ENCODE results near the gene ADGRG2.

DNA sequence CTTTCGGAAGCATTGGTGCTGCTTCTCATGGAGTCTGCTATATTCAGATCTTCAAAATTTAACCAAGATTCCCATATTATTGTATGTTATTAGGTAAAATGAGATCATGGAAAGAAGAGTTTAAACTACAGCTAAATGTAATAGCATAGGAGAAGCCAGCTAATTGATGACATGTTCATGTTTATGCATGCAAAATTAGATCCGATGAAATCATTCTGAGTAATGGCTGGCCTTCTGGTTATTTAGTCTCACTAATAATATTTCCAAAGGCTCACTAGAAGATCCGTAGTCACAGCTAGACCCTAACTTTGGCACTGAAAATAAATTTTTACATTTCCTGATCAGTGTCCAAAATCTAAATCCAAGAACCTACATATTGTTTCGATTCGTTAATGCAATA, 118.5 kb downstream of the ADGRG2 start:
- TF ChIP-seq, protein P1, sequence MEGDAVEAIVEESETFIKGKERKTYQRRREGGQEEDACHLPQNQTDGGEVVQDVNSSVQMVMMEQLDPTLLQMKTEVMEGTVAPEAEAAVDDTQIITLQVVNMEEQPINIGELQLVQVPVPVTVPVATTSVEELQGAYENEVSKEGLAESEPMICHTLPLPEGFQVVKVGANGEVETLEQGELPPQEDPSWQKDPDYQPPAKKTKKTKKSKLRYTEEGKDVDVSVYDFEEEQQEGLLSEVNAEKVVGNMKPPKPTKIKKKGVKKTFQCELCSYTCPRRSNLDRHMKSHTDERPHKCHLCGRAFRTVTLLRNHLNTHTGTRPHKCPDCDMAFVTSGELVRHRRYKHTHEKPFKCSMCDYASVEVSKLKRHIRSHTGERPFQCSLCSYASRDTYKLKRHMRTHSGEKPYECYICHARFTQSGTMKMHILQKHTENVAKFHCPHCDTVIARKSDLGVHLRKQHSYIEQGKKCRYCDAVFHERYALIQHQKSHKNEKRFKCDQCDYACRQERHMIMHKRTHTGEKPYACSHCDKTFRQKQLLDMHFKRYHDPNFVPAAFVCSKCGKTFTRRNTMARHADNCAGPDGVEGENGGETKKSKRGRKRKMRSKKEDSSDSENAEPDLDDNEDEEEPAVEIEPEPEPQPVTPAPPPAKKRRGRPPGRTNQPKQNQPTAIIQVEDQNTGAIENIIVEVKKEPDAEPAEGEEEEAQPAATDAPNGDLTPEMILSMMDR (IDR thresholded peaks at IDR 0.05 in 4 of 5, conservative IDR thresholded peaks at IDR 0.05 in 1 of 5) = no peak
- TF ChIP-seq POLR2A (IDR thresholded peaks at IDR 0.05) = no peak
